Measurements from ENCODE around the gene ASXL3. TPM values are rescaled to one million over a fixed set of nuclear protein-coding genes. Genes with fewer than 3 reads are reported as not detected.

ASXL3 gene
- total RNA-seq, 1 donor from 2014 or later, result 45.6 TPM

DNA sequence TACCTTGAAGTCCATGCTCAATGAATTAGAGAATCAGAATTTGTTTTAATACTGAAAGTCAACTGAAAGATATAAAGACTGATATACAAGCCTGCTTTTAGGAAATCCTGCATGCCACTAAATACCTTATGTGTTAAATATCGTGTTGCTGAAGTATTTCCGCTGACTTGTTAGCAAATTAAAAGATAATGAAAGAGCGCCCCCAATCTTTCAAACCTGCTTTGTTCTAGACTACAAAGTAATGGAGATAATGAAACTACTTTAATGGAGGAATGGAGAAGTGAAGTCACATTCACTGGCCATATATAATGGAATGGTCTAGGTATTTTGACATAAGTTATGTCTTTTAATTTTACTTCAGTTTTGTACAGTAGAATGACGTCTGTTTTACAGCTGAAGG, 95.7 kb downstream of the ASXL3 start:
- H3K27ac Mint-ChIP-seq (ENCODE audit: unreplicated experiment), result no peak overlapping the region
- peaks cover 29% of the 10 kb centered on the region for H3K4me1 Mint-ChIP-seq (ENCODE audit: low read depth, unreplicated experiment)
- no peaks in the 10 kb centered on the region for H3K36me3 Mint-ChIP-seq (ENCODE audit: unreplicated experiment)
- H3K27me3 Mint-ChIP-seq (ENCODE audit: unreplicated experiment), result peaks cover 1% of the 10 kb centered on the region
- H3K4me3 Mint-ChIP-seq (ENCODE audit: unreplicated experiment), result no peak overlapping the region
- TF ChIP-seq, protein P1, sequence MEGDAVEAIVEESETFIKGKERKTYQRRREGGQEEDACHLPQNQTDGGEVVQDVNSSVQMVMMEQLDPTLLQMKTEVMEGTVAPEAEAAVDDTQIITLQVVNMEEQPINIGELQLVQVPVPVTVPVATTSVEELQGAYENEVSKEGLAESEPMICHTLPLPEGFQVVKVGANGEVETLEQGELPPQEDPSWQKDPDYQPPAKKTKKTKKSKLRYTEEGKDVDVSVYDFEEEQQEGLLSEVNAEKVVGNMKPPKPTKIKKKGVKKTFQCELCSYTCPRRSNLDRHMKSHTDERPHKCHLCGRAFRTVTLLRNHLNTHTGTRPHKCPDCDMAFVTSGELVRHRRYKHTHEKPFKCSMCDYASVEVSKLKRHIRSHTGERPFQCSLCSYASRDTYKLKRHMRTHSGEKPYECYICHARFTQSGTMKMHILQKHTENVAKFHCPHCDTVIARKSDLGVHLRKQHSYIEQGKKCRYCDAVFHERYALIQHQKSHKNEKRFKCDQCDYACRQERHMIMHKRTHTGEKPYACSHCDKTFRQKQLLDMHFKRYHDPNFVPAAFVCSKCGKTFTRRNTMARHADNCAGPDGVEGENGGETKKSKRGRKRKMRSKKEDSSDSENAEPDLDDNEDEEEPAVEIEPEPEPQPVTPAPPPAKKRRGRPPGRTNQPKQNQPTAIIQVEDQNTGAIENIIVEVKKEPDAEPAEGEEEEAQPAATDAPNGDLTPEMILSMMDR (IDR thresholded peaks at IDR 0.05; ENCODE audit: partially characterized antibody, unreplicated experiment), result no peak
- no peaks in the 10 kb centered on the region for H3K9me3 Mint-ChIP-seq (ENCODE audit: unreplicated experiment)
- no peak for DNase-seq

DNA sequence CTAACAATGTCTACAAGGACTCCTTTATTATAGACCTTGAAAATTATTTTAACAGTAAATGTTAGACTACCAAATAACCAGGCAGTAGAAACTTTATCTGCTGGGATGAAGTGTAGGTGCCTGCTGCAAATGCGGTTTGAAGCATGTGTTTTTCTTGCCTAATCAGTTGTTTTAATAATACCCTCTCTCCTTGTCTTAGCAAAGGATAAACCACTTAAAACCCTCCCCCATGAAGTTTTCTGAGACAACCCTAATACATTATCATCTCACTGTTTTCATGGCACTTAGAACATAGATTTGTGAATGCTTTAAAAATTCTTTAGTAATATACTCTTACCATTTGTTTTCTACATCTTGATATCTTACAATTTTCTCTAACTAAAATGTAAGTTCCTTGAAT, 98.6 kb downstream of the ASXL3 start:
- Mint-ChIP-seq H3K27ac (ENCODE audit: unreplicated experiment) (no peak overlapping the region), H3K36me3 (ENCODE audit: unreplicated experiment) (no peaks in the 10 kb centered on the region), H3K9me3 (ENCODE audit: unreplicated experiment) (no peaks in the 10 kb centered on the region)

DNA sequence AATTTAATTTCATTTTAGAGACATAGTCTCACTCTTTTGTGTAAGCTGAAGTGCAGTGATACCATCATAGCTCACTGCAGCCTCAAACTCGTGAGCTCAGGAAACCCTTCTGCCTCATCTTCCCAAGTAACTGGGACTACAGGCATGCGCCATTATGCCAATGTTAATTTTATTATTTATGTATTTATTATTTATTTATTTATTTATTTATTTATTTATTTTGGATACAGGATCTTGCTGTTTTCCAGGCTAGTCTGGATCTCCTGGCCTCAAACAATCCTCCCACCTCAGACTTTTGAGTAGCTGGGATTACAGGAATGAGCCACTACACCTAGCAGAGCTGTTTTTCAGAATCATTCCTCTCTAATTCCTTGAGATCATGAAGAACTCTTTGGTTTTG, 99.9 kb downstream of the ASXL3 start:
- Mint-ChIP-seq H3K4me1 (ENCODE audit: low read depth, unreplicated experiment) (peaks cover 20% of the 10 kb centered on the region), H3K36me3 (ENCODE audit: unreplicated experiment) (no peaks in the 10 kb centered on the region), H3K4me3 (ENCODE audit: unreplicated experiment) (no peak overlapping the region), H3K9me3 (ENCODE audit: unreplicated experiment) (no peaks in the 10 kb centered on the region), H3K27me3 (ENCODE audit: unreplicated experiment) (peaks cover 3% of the 10 kb centered on the region), H3K27ac (ENCODE audit: unreplicated experiment) (peak overlapping the region; percentile 35)
- TF ChIP-seq, protein P1 (IDR thresholded peaks at IDR 0.05; ENCODE audit: partially characterized antibody, unreplicated experiment), result no peak
- no peak for DNase-seq

More for the DNA sequence above, 98.6 kb downstream of the ASXL3 start:
- Mint-ChIP-seq H3K4me3 (ENCODE audit: unreplicated experiment) (no peak overlapping the region), H3K4me1 (ENCODE audit: low read depth, unreplicated experiment) (peaks cover 26% of the 10 kb centered on the region), H3K27me3 (ENCODE audit: unreplicated experiment) (peaks cover 3% of the 10 kb centered on the region)
- TF ChIP-seq, protein P1 (IDR thresholded peaks at IDR 0.05; ENCODE audit: partially characterized antibody, unreplicated experiment), result no peak
- DNase-seq, result no peak

DNA sequence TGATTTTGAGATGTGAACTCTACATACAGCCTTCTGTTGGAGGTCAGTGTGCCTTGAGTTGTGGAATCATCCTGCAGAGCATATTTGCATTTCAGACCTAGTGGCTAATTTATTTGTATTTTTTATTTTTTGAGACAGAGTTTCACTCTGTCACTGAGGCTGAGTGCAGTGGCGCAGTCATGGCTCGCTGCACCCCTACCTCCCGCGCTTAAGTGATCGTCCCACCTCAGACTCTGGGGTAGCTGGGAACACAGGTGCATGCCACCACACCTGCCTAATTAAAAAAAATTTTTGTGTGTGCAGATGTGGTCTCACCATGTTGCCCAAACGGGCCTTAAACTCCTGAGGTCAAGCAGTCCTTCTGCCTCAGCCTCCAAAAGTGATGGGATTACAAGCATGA, 104.4 kb downstream of the ASXL3 start:
- no peak for DNase-seq
- H3K4me1 Mint-ChIP-seq (ENCODE audit: low read depth, unreplicated experiment), result peaks cover 15% of the 10 kb centered on the region
- no peak overlapping the region for H3K27ac Mint-ChIP-seq (ENCODE audit: unreplicated experiment)
- peaks cover 3% of the 10 kb centered on the region for H3K27me3 Mint-ChIP-seq (ENCODE audit: unreplicated experiment)
- TF ChIP-seq, protein P1 (IDR thresholded peaks at IDR 0.05; ENCODE audit: partially characterized antibody, unreplicated experiment), result no peak
- peaks cover 1% of the 10 kb centered on the region for H3K9me3 Mint-ChIP-seq (ENCODE audit: unreplicated experiment)
- H3K36me3 Mint-ChIP-seq (ENCODE audit: unreplicated experiment), result peaks cover 6% of the 10 kb centered on the region
- H3K4me3 Mint-ChIP-seq (ENCODE audit: unreplicated experiment), result no peak overlapping the region

DNA sequence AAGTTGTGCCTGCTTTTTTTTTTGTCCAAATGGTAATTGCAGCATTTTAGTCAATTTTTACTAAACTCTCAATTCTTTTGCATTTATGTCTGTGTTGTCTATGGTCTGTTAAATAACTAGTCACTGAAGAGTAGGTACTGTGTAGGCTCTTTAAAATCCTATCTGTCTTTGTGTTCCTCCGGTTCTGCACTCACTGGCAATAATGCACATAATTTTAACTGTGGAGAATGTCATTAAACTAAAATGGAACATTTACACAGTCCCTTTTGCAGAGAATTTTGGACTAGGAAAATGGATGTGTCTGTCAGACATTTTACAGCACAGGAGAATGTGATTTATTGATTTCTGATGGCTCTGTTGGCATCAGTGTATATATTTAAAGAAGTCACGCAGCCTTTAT, 116.6 kb downstream of the ASXL3 start:
- TF ChIP-seq, protein P1 (IDR thresholded peaks at IDR 0.05; ENCODE audit: partially characterized antibody, unreplicated experiment), result no peak
- peaks cover 10% of the 10 kb centered on the region for H3K4me1 Mint-ChIP-seq (ENCODE audit: low read depth, unreplicated experiment)
- H3K27me3 Mint-ChIP-seq (ENCODE audit: unreplicated experiment), result no peaks in the 10 kb centered on the region
- H3K36me3 Mint-ChIP-seq (ENCODE audit: unreplicated experiment), result peaks cover 7% of the 10 kb centered on the region
- no peak overlapping the region for H3K4me3 Mint-ChIP-seq (ENCODE audit: unreplicated experiment)
- no peak for DNase-seq
- H3K27ac Mint-ChIP-seq (ENCODE audit: unreplicated experiment), result no peak overlapping the region
- peaks cover 2% of the 10 kb centered on the region for H3K9me3 Mint-ChIP-seq (ENCODE audit: unreplicated experiment)

Measured in glutamatergic neuron (in vitro differentiated cells).